ENCODE measurements around the gene ZNF778. TPM values are rescaled to one million over a fixed set of nuclear protein-coding genes. Genes with fewer than 3 reads are reported as not detected.

Gene ZNF778
- total and polyA plus RNA-seq, 2 of the 13 experiments (the other 11 are each of a cell fraction or from before 2014, with no cell fraction given) = 3.8 to 7.2 TPM

DNA sequence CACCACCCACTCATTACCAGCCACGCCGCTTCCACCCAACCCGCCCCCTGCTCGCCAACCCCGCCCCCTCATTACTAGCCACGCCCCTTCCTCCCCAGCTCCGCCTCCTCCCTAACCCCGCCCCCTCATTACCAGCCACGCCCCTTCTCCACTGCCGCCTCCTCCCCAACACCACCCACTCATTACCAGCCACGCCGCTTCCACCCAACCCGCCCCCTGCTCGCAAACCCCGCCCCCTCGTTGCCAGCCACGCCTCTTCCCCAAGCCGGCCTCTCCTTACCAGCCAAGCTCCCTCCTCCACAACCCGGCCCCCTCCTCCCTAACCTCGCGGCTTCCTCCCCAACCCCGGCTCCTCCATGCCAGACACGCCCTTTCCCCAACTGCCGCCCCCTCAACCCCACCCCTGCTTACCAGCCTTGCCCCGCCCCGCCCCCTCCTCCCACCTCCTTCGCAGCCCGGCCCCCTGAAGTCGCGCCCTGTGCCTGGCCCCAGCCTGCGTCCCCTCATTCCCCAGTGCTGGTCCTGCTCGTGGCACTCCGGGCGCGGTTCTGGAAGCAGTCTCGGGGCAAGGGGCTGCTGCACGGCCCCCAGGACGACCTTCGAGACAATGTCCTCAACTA is 24.4 kb upstream of the ZNF778 start (continued):
- TF ChIP-seq, protein P1, sequence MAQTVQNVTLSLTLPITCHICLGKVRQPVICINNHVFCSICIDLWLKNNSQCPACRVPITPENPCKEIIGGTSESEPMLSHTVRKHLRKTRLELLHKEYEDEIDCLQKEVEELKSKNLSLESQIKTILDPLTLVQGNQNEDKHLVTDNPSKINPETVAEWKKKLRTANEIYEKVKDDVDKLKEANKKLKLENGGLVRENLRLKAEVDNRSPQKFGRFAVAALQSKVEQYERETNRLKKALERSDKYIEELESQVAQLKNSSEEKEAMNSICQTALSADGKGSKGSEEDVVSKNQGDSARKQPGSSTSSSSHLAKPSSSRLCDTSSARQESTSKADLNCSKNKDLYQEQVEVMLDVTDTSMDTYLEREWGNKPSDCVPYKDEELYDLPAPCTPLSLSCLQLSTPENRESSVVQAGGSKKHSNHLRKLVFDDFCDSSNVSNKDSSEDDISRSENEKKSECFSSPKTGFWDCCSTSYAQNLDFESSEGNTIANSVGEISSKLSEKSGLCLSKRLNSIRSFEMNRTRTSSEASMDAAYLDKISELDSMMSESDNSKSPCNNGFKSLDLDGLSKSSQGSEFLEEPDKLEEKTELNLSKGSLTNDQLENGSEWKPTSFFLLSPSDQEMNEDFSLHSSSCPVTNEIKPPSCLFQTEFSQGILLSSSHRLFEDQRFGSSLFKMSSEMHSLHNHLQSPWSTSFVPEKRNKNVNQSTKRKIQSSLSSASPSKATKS (CRISPR knock-in tag; IDR thresholded peaks at IDR 0.05) = no peak

DNA sequence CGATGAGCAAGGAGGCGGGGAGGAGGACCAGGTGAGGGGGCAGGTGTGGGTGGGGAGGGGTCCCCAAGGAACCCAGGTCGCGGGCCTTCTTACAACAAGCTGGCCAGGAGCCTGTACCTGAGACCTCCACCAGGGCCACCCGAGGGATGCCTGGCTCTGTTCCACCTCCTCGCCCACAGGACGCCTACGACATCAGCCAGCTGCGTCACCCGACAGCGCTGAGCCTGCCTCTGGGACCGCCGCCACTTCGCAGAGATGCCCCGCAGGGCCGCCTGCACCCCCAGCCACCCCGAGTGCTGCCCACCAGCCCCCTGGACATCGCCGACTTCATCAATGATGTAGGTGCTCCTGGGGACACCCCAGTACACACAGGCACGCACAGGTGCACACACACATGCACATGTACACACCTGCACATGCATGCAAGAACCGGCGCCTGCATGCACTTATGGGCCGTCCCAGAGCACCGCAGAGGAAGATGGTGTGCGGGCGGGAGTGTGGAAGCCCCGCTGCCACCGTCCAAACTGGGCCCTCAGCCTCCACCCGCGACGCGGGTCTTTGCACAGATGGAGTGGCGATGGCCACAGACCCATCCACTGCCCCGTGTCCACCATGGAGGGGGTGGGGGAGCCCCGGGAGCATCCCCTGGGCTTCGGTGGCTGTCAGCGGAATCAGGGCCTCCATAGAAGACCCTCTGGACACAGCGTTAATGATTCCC is 23.8 kb upstream of the ZNF778 start:
- ATAC-seq = no peak
- POLR2A ChIA-PET = interaction anchor here (1.1 to 3.0 kb wide), 3 partner anchors 23 to 409 kb away, joined by 5 to 22 read pairs (median 10); partner anchors contain the start of genes CDH15 and PIEZO1
- Histone ChIP-seq H3K27ac (ENCODE audit: extremely low read length, insufficient read depth, low read length) (peak overlapping the region; percentile 53), H4K20me1 (ENCODE audit: insufficient read depth, low read length) (peaks cover 21% of the 10 kb centered on the region; the same call in 1 of the 2 replicates), H3K79me2 (ENCODE audit: insufficient read depth, low read length) (peaks cover 6% of the 10 kb centered on the region), H3K9ac (ENCODE audit: insufficient read depth, low read depth, low read length) (no peak overlapping the region), H3K4me3 (replicated peaks in 1 of 3; ENCODE audit: insufficient read depth in 1 of 3, low read depth in 2 of 3, low read length in 3 of 3) (no peak overlapping the region), H3K9me3 (ENCODE audit: low read length) (no peaks in the 10 kb centered on the region), H3K36me3 (replicated peaks in 1 of 2; ENCODE audit: control insufficient read depth in 1 of 2, insufficient read depth in 2 of 2, low read length in 2 of 2) (peaks cover 0 to 3% of the 10 kb centered on the region in 2 experiments; a peak in 1 of 5 replicates), H2AFZ (ENCODE audit: low read length) (no peak overlapping the region), H3K27me3 (ENCODE audit: control insufficient read depth in 1 of 2, insufficient read depth in 2 of 2, low read length in 2 of 2) (no peaks in the 10 kb centered on the region; a peak in 1 of 5 replicates), H3K4me1 (ENCODE audit: insufficient read depth, low read length) (peaks cover 53% of the 10 kb centered on the region), H3K4me2 (ENCODE audit: low read depth, low read length) (no peak overlapping the region)
- intact Hi-C loops (cut with micrococcal nuclease; ENCODE audit: unreplicated experiment) (no loop called here), in situ Hi-C loops (cut with HindIII; ENCODE audit: extremely low pct_ligation_motif_present, low pct_unique_long_range_greater_than_20kb) (no loop called here)
- FAIRE-seq = no peak
- CTCF ChIA-PET (ENCODE audit: low intra/inter-chr PET ratio, low total read pairs) = no interaction called here
- no TSS peak for BruUV-seq (replicated peaks)
- DNase-seq (ENCODE audit: low spot score) = no peak
- WGBS (ENCODE audit: low lambda C conversion rate) = 88% methylated on average over 37 of the region's 38 CpGs
- no peak for TF ChIP-seq REPIN1 (CRISPR knock-in tag; IDR thresholded peaks at IDR 0.05; ENCODE audit: borderline replicate concordance, low read depth)
- TF ChIP-seq, protein P2, sequence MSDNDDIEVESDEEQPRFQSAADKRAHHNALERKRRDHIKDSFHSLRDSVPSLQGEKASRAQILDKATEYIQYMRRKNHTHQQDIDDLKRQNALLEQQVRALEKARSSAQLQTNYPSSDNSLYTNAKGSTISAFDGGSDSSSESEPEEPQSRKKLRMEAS (IDR thresholded peaks at IDR 0.05) = peak; percentile 4; the same call in 1 of the 2 replicates
- TF ChIP-seq TBX2 (CRISPR knock-in tag; IDR thresholded peaks at IDR 0.05; ENCODE audit: borderline replicate concordance) = peak; percentile 30; the same call in 1 of the 2 replicates
- peak; percentile 53; the same call in 1 of the 2 replicates for TF ChIP-seq ZBTB38 (CRISPR knock-in tag; IDR thresholded peaks at IDR 0.05)
- peak; percentile 60 for TF ChIP-seq RBM22 (optimal IDR thresholded peaks at IDR 0.05; ENCODE audit: low read length)
- TF ChIP-seq, protein P3, sequence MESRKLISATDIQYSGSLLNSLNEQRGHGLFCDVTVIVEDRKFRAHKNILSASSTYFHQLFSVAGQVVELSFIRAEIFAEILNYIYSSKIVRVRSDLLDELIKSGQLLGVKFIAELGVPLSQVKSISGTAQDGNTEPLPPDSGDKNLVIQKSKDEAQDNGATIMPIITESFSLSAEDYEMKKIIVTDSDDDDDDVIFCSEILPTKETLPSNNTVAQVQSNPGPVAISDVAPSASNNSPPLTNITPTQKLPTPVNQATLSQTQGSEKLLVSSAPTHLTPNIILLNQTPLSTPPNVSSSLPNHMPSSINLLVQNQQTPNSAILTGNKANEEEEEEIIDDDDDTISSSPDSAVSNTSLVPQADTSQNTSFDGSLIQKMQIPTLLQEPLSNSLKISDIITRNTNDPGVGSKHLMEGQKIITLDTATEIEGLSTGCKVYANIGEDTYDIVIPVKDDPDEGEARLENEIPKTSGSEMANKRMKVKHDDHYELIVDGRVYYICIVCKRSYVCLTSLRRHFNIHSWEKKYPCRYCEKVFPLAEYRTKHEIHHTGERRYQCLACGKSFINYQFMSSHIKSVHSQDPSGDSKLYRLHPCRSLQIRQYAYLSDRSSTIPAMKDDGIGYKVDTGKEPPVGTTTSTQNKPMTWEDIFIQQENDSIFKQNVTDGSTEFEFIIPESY (CRISPR knock-in tag; IDR thresholded peaks at IDR 0.05) = peak; percentile 87
- TF ChIP-seq AGO2 (optimal IDR thresholded peaks at IDR 0.05; ENCODE audit: low read depth, low read length) = peak; percentile 98
- 0 out of 2 replicates have a peak, but pooled peaks have one; percentile 25 for TF ChIP-seq HOXA9 (CRISPR knock-in tag; IDR thresholded peaks at IDR 0.05; ENCODE audit: borderline replicate concordance)
- TF ChIP-seq, protein P4, sequence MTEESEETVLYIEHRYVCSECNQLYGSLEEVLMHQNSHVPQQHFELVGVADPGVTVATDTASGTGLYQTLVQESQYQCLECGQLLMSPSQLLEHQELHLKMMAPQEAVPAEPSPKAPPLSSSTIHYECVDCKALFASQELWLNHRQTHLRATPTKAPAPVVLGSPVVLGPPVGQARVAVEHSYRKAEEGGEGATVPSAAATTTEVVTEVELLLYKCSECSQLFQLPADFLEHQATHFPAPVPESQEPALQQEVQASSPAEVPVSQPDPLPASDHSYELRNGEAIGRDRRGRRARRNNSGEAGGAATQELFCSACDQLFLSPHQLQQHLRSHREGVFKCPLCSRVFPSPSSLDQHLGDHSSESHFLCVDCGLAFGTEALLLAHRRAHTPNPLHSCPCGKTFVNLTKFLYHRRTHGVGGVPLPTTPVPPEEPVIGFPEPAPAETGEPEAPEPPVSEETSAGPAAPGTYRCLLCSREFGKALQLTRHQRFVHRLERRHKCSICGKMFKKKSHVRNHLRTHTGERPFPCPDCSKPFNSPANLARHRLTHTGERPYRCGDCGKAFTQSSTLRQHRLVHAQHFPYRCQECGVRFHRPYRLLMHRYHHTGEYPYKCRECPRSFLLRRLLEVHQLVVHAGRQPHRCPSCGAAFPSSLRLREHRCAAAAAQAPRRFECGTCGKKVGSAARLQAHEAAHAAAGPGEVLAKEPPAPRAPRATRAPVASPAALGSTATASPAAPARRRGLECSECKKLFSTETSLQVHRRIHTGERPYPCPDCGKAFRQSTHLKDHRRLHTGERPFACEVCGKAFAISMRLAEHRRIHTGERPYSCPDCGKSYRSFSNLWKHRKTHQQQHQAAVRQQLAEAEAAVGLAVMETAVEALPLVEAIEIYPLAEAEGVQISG (CRISPR knock-in tag; IDR thresholded peaks at IDR 0.05) = 0 out of 2 replicates have a peak, but pooled peaks have one; percentile 40
- TF ChIP-seq, protein P5, sequence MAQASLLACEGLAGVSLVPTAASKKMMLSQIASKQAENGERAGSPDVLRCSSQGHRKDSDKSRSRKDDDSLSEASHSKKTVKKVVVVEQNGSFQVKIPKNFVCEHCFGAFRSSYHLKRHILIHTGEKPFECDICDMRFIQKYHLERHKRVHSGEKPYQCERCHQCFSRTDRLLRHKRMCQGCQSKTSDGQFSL (CRISPR knock-in tag; IDR thresholded peaks at IDR 0.05) = 0 out of 2 replicates have a peak, but pooled peaks have one; percentile 34
- peak; percentile 56 for TF ChIP-seq HOXA3 (CRISPR knock-in tag; IDR thresholded peaks at IDR 0.05)

All from HepG2 (cell line).